NB4 (cell line): Measurements from ENCODE around the gene CCDC187.

Source experiments
- DNase-seq: peaks from one replicate; pipeline ENCODE4 v3.0.0; 2010; ENCODE audit warnings: low read depth
- H3K4me3 ChIP-seq: one replicate; pipeline ENCODE4 v1.5.1; 2011; ENCODE audit warnings: mild to moderate bottlenecking, low read depth, low read length, moderate library complexity
- MYC ChIP-seq: IDR thresholded peaks from 2 replicates; pipeline ENCODE4 v1.6.1; 2011; ENCODE audit warnings: low read depth, low read length
- POLR2A ChIP-seq: IDR thresholded peaks from 2 replicates; pipeline ENCODE4 v1.6.1; 2011; ENCODE audit warnings: mild to moderate bottlenecking; ENCODE audit not compliant: insufficient read length; ENCODE audit errors: extremely low read depth
- TF ChIP-seq, protein P1 (sequence below): IDR thresholded peaks from one replicate; pipeline ENCODE4 v1.5.1; 2012; ENCODE audit warnings: low read depth, low read length
- TF ChIP-seq, protein P2 (sequence below): IDR thresholded peaks from 2 replicates; pipeline ENCODE4 v1.6.1; 2011; ENCODE audit warnings: low read depth, low read length

The CCDC187 gene

DNA sequence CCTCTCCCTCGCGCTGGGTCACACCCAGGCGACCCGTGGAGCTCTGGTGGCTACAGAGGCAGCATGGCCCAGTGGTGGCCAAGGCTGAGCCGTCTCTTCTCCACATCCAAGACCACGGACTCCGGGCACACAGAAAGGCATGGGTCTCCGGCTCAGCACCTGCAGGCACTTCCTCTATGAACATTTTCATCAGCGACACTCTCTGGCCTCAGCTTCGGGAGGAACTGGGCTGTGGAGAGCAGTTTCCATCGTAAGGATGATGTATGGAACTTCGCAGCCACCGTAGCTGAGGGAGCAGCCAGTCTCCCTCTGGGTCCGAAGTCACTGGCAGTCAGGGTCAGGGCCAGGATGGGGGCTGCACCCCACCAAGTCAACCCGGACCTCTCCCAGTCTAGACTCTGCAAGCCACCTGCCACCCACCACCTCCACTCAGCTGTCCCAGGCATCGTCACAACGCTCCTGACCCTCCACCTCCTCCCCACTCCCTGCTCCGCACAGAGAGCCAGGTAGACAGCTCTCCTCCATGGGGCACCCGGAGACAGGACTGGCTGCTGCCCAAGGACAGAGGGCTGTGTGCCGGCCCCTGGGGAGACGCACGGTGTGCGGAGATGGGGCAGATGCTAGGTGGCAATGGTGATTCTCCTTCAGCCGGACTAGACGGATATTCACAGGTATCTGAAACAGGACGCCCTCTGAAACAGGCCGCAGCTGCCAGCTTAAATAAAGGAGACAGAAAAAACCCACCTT, 68.0 kb downstream of the CCDC187 start:
- DNase-seq = no peak
- no peak overlapping the region for H3K4me3 ChIP-seq
- TF ChIP-seq, protein P1, sequence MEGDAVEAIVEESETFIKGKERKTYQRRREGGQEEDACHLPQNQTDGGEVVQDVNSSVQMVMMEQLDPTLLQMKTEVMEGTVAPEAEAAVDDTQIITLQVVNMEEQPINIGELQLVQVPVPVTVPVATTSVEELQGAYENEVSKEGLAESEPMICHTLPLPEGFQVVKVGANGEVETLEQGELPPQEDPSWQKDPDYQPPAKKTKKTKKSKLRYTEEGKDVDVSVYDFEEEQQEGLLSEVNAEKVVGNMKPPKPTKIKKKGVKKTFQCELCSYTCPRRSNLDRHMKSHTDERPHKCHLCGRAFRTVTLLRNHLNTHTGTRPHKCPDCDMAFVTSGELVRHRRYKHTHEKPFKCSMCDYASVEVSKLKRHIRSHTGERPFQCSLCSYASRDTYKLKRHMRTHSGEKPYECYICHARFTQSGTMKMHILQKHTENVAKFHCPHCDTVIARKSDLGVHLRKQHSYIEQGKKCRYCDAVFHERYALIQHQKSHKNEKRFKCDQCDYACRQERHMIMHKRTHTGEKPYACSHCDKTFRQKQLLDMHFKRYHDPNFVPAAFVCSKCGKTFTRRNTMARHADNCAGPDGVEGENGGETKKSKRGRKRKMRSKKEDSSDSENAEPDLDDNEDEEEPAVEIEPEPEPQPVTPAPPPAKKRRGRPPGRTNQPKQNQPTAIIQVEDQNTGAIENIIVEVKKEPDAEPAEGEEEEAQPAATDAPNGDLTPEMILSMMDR = no peak
- no peak for TF ChIP-seq MYC
- TF ChIP-seq POLR2A = no peak
- TF ChIP-seq, protein P2, sequence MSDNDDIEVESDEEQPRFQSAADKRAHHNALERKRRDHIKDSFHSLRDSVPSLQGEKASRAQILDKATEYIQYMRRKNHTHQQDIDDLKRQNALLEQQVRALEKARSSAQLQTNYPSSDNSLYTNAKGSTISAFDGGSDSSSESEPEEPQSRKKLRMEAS = no peak

DNA sequence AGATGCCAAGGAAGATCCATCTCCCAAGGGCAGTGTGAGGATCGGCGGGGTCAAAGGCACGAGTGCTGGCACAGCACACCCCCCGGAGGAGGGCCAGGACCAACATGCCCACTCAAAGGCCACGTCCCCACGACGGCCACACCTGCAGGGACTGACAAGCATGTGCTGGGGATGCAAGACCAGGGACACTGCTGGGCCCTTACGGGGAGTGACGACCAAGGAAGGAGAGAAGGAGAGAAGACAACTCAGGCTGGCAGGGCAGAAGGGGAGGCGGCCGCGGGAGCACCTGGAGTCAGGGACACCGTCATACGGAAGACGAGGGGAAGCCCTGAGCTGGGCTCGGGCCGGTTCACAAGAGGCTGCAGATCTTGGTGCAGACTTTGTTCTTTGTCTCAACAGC, 68.7 kb downstream of the CCDC187 start:
- no peak overlapping the region for H3K4me3 ChIP-seq
- no peak for TF ChIP-seq POLR2A
- DNase-seq = no peak

DNA sequence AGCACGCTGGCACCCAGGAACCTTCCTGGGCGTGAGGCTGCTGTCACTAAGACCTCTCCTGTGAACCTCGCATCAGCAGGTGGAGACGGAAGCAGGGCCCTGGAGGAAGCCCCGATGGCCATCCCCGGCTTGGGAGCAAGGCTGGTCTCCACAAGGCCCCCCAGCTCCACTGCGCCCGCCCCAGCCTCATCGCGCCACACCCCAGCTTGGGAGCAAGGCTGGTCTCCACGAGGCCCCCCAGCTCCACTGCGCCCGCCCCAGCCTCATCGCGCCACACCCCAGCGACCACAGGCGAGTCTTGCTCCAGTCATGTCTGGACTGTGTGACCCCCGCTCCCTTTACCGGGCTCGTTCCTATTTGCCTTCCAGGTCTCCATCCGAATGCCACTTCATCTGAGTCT, 69.3 kb downstream of the CCDC187 start:
- DNase-seq = no peak
- no peak for TF ChIP-seq MYC
- TF ChIP-seq, protein P1 = no peak
- TF ChIP-seq, protein P2 = no peak
- no peak for TF ChIP-seq POLR2A
- H3K4me3 ChIP-seq = no peak overlapping the region

DNA sequence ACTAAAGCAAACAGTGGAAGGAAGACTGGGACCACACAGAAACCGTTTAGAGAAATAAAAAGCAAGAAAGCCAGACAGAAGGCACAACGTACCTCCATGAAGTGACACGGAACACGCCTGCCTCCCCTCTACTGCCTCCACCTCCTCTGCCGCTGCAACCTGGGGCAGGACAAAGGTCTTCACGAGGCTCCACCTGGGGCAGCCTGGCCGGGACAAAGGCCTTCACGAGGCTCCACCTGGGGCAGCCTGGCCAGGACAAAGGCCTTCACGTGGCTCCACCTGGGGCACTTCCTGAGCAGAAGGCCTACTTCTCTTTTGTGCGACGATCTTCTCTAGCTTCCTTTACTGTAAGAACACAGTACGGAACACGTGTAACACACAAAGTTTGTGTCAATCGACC, 70.0 kb downstream of the CCDC187 start:
- H3K4me3 ChIP-seq = no peak overlapping the region
- TF ChIP-seq, protein P1 = no peak
- TF ChIP-seq POLR2A (no peak), MYC (no peak)
- TF ChIP-seq, protein P2 = no peak
- DNase-seq = no peak

DNA sequence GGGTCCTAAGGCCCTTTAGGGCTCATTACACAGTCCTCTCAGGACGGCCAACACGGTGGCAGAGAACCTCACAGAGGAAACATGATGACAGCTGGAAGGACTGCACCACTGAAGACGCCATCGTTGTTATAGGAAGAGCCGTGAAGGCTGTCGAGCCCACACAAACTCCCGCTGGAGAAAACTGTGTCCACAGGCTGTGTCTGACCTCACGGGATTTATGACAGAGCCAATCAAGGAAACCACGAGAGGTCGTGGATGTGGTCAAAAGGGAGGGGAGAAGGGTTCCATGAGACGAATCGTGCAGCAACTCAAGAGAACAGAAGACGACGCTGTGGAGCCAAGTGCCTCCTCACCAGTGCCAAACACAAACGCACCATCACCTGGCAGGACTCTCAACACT, 70.5 kb downstream of the CCDC187 start:
- TF ChIP-seq POLR2A (no peak), MYC (no peak)
- TF ChIP-seq, protein P2 = no peak
- TF ChIP-seq, protein P1 = no peak
- DNase-seq = peak; percentile 34
- no peak overlapping the region for H3K4me3 ChIP-seq

DNA sequence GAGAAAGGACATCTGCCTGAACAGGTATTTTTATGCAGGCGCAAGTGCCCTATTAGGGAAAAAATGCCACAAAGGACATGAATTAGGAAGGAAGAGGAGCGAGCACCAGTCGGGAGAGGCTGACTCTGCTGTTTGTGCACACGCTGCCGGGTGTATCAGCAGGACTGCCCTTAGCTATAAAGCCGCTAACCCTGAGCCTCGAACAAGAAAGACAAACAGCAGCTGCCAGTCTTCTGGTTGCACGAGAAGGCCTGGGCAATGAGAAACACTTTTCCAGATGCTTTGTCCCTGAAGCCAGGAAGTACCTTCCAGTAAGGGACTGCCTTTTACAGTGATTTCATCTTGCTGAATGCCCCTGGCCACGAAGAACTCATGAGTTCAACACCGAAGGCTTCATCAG, 70.9 kb downstream of the CCDC187 start:
- no peak for DNase-seq
- TF ChIP-seq, protein P2 = no peak
- TF ChIP-seq MYC = no peak
- no peak for TF ChIP-seq POLR2A
- TF ChIP-seq, protein P1 = no peak
- no peak overlapping the region for H3K4me3 ChIP-seq
